ENCODE measurements around the gene ABCB6. TPM values are rescaled to one million over a fixed set of nuclear protein-coding genes. Genes with fewer than 3 reads are reported as not detected.

ABCB6 gene
- total RNA-seq, 4 donors from 2014 or later, result 22.1 to 45.3 (median 31.6) TPM

DNA sequence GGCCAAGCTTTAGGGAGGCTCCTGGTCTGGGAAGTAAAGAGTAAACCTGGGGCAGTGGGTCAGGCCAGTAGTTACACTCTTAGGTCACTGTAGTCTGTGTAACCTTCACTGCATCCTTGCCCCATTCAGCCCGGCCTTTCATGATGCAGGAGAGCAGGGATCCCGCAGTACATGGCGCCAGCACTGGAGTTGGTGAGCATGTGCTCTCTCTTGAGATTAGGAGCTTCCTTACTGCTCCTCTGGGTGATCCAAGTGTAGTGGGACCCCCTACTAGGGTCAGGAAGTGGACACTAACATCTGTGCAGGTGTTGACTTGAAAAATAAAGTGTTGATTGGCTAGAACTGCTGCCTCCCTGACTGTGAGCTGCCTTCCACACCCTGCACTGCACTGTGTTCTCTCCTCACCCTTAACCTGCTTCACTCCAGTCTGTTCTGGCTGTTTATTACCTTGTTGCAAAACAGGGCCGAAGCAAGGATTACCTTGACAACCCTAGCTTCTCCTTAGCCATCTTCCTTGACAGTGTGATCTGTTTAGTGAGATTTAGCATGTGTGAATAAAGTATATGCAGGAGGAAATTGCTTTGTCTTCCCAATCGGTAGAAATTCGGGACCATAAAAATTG is 35.5 kb downstream of the ABCB6 start:
- H3K4me1 ChIP-seq, result peaks cover 10 to 26% (median 13%) of the 10 kb centered on the region in 3 donors
- DNase-seq, result no peak
- intact Hi-C loops (cut with DNase I), result no loop called here
- no peaks in the 10 kb centered on the region for H3K9me3 ChIP-seq
- no peak for TF ChIP-seq POLR2A (IDR thresholded peaks at IDR 0.05)
- TF ChIP-seq, protein P1, sequence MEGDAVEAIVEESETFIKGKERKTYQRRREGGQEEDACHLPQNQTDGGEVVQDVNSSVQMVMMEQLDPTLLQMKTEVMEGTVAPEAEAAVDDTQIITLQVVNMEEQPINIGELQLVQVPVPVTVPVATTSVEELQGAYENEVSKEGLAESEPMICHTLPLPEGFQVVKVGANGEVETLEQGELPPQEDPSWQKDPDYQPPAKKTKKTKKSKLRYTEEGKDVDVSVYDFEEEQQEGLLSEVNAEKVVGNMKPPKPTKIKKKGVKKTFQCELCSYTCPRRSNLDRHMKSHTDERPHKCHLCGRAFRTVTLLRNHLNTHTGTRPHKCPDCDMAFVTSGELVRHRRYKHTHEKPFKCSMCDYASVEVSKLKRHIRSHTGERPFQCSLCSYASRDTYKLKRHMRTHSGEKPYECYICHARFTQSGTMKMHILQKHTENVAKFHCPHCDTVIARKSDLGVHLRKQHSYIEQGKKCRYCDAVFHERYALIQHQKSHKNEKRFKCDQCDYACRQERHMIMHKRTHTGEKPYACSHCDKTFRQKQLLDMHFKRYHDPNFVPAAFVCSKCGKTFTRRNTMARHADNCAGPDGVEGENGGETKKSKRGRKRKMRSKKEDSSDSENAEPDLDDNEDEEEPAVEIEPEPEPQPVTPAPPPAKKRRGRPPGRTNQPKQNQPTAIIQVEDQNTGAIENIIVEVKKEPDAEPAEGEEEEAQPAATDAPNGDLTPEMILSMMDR (IDR thresholded peaks at IDR 0.05), result no peak
- H3K36me3 ChIP-seq, result peaks cover 26 to 67% (median 32%) of the 10 kb centered on the region in 3 donors
- H3K27me3 ChIP-seq, result no peaks in the 10 kb centered on the region
- no peak overlapping the region for H3K27ac ChIP-seq
- no peak overlapping the region for H3K4me3 ChIP-seq
- WGBS, 2 donors, result 89 to 96% methylated on average over 3 to 4 of the region's 6 CpGs

- no peak overlapping the region for H3K4me3 ChIP-seq
- no peaks in the 10 kb centered on the region for H3K9me3 ChIP-seq
- DNase-seq, result no peak
- WGBS, 2 donors, result 66 to 69% methylated on average over 2 to 5 of the region's 8 CpGs
- no peaks in the 10 kb centered on the region for H3K27me3 ChIP-seq
- peaks cover 26 to 67% (median 32%) of the 10 kb centered on the region in 3 donors for H3K36me3 ChIP-seq
- peaks cover 10 to 26% (median 13%) of the 10 kb centered on the region in 3 donors for H3K4me1 ChIP-seq
- no peak overlapping the region for H3K27ac ChIP-seq
- intact Hi-C loops (cut with DNase I), result no loop called here
- TF ChIP-seq, protein P1 (IDR thresholded peaks at IDR 0.05), result no peak
- TF ChIP-seq POLR2A (IDR thresholded peaks at IDR 0.05), result no peak
Observed at GRCh38 chr2:219182331-219183150, 36.2 kb downstream of the ABCB6 start.

DNA sequence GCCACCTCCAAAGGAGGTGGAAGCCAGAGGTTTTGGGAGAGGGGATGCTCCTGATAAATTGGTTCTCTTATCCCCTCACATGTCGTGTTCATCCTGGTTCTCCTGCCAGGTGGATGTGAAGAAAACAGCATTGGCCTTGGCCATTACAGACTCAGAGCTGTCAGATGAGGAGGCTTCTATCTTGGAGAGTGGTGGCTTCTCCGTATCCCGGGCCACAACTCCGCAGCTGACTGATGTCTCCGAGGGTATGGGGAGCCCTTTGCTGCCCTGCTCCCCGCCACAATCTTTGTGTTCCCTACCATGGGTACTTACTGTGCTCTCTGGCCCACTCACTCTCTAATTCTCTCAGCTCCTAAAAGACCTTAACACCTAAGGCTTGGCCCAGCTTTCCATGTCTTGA is 37.2 kb downstream of the ABCB6 start:
- DNase-seq, result no peak
- Histone ChIP-seq H3K4me3 (no peak overlapping the region), H3K27ac (no peak overlapping the region), H3K4me1 (peaks cover 10 to 32% (median 13%) of the 10 kb centered on the region in 3 donors), H3K9me3 (no peaks in the 10 kb centered on the region), H3K27me3 (no peaks in the 10 kb centered on the region), H3K36me3 (peaks cover 26 to 67% (median 32%) of the 10 kb centered on the region in 3 donors)
- 93 to 100% methylated on average over 4 to 6 of the region's 6 CpGs for WGBS, 2 donors
- intact Hi-C loops (cut with DNase I), result no loop called here
- TF ChIP-seq POLR2A (IDR thresholded peaks at IDR 0.05), result no peak
- TF ChIP-seq, protein P1 (IDR thresholded peaks at IDR 0.05), result no peak

- Histone ChIP-seq H3K27me3 (no peaks in the 10 kb centered on the region), H3K9me3 (no peaks in the 10 kb centered on the region), H3K4me1 (peaks cover 10 to 36% (median 14%) of the 10 kb centered on the region in 3 donors), H3K27ac (no peak overlapping the region), H3K36me3 (peaks cover 26 to 65% (median 32%) of the 10 kb centered on the region in 3 donors), H3K4me3 (no peak overlapping the region)
- DNase-seq, result no peak
- intact Hi-C loops (cut with DNase I), result no loop called here
- WGBS, 2 donors, result 88 to 96% methylated on average over 4 of the region's 5 CpGs
- no peak for TF ChIP-seq POLR2A (IDR thresholded peaks at IDR 0.05)
- TF ChIP-seq, protein P1 (IDR thresholded peaks at IDR 0.05), result no peak
Observed at GRCh38 chr2:219180961-219181360, 37.8 kb downstream of the ABCB6 start.
